Vagina (tissue), 2 donors: Measurements from ENCODE around the gene ANO1. TPM values are rescaled to one million over a fixed set of nuclear protein-coding genes. Genes with fewer than 3 reads are reported as not detected.

Source experiments
- DNase-seq, 2 donors: peaks; one replicate each; pipeline ENCODE4 v3.0.0-alpha.2; 2017; ENCODE audit errors: extremely low spot score in 2 of 2
- H3K27ac ChIP-seq: fragments of 200-600 bp; sonication (generic); one replicate; pipeline ENCODE4 v1.5.1; 2019
- H3K27me3 ChIP-seq: fragments of 200-600 bp; sonication (generic); one replicate; pipeline ENCODE4 v1.5.1; 2019
- H3K36me3 ChIP-seq, 2 donors: fragments of 200-600 bp; sonication (generic); one replicate each; pipeline ENCODE4 v1.5.1; 2017 to 2019
- H3K4me1 ChIP-seq: fragments of 200-600 bp; sonication (generic); one replicate; pipeline ENCODE4 v1.5.1; 2019
- H3K4me3 ChIP-seq, 2 donors: fragments of 200-600 bp; sonication (generic); 1 replicate in 1 of 2; 2 replicates in 1 of 2; pipeline ENCODE4 v1.5.1; 2016 to 2019
- H3K9me3 ChIP-seq: fragments of 200-600 bp; sonication (generic); one replicate; pipeline ENCODE4 v1.5.1; 2019
- CTCF ChIP-seq, 3 experiments: fragments of 450-650 bp in 2 of 3; fragments of 200-600 bp in 1 of 3; sonication (generic) in 1 of 3; IDR thresholded peaks; one replicate each; pipeline ENCODE4 v1.5.1; 2017 to 2019; ENCODE audit warnings: antibody characterized with exemption in 3 of 3, mild to moderate bottlenecking in 2 of 3, moderate library complexity in 2 of 3
- POLR2A ChIP-seq, 2 donors: fragments of 450-650 bp; IDR thresholded peaks; one replicate each; pipeline ENCODE4 v1.6.1; 2017; ENCODE audit warnings: antibody characterized with exemption in 2 of 2, mild to moderate bottlenecking in 2 of 2, moderate library complexity in 2 of 2
- POLR2AphosphoS5 ChIP-seq, 2 donors: sonication (generic); formaldehyde crosslinking; IDR thresholded peaks; one replicate each; pipeline ENCODE4 v1.9.0; 2017; ENCODE audit warnings: antibody characterized with exemption in 2 of 2, mild to moderate bottlenecking in 2 of 2, low read depth in 1 of 2; ENCODE audit not compliant: insufficient read depth in 1 of 2
- intact Hi-C: fragments of 100-400 bp; cut with DNase I; formaldehyde crosslinking; loops from one replicate; pipeline ENCODE4 v1.15.1; 2023
- total RNA-seq: library from RNA; depleted of rRNA; stranded (reverse); fragments of >200 nt; gene quantifications from one replicate; pipeline ENCODE4 v1.2.3, GENCODE V29; 2016

Gene ANO1
- total RNA-seq, 1 donor from 2014 or later, result 40.8 TPM

- Histone ChIP-seq H3K4me1 (peaks cover 22% of the 10 kb centered on the region), H3K9me3 (no peaks in the 10 kb centered on the region), H3K27ac (no peak overlapping the region), H3K27me3 (no peaks in the 10 kb centered on the region), H3K4me3 (no peak overlapping the region), H3K36me3 (no peaks in the 10 kb centered on the region)
- no peak for TF ChIP-seq POLR2A (IDR thresholded peaks at IDR 0.05)
- no peak for TF ChIP-seq CTCF (IDR thresholded peaks at IDR 0.05)
- TF ChIP-seq POLR2AphosphoS5 (IDR thresholded peaks at IDR 0.05; ENCODE audit: insufficient read depth in 1 of 2, low read depth in 1 of 2), result no peak
- peak in 1 of 2 donors; percentile 67 for DNase-seq
- intact Hi-C loops, result no loop called here
Measured at GRCh38 chr11:70064726-70065317, 13.3 kb upstream of the ANO1 start.

- Histone ChIP-seq H3K36me3 (no peaks in the 10 kb centered on the region), H3K4me3 (no peak overlapping the region), H3K27me3 (no peaks in the 10 kb centered on the region), H3K9me3 (no peaks in the 10 kb centered on the region), H3K27ac (no peak overlapping the region), H3K4me1 (peaks cover 22% of the 10 kb centered on the region)
- intact Hi-C loops, result no loop called here
- peak; percentile 80 to 93 for DNase-seq
- TF ChIP-seq POLR2AphosphoS5 (IDR thresholded peaks at IDR 0.05; ENCODE audit: insufficient read depth in 1 of 2, low read depth in 1 of 2) (no peak), CTCF (IDR thresholded peaks at IDR 0.05) (no peak), POLR2A (IDR thresholded peaks at IDR 0.05) (no peak)
Measured at GRCh38 chr11:70065318-70066135, 12.6 kb upstream of the ANO1 start.

- H3K4me1 ChIP-seq, result peaks cover 22% of the 10 kb centered on the region
- H3K27me3 ChIP-seq, result no peaks in the 10 kb centered on the region
- H3K4me3 ChIP-seq, result no peak overlapping the region
- H3K27ac ChIP-seq, result no peak overlapping the region
- peak in 1 of 2 donors; percentile 64 for DNase-seq
- TF ChIP-seq CTCF (IDR thresholded peaks at IDR 0.05) (no peak), POLR2A (IDR thresholded peaks at IDR 0.05) (no peak), POLR2AphosphoS5 (IDR thresholded peaks at IDR 0.05; ENCODE audit: insufficient read depth in 1 of 2, low read depth in 1 of 2) (no peak)
- intact Hi-C loops, result no loop called here
- no peaks in the 10 kb centered on the region for H3K9me3 ChIP-seq
- no peaks in the 10 kb centered on the region for H3K36me3 ChIP-seq
Measured at GRCh38 chr11:70066136-70066520, 12.0 kb upstream of the ANO1 start.

- TF ChIP-seq CTCF (IDR thresholded peaks at IDR 0.05) (no peak), POLR2A (IDR thresholded peaks at IDR 0.05) (no peak), POLR2AphosphoS5 (IDR thresholded peaks at IDR 0.05; ENCODE audit: insufficient read depth in 1 of 2, low read depth in 1 of 2) (no peak)
- intact Hi-C loops, result no loop called here
- H3K4me3 ChIP-seq, result no peak overlapping the region
- no peaks in the 10 kb centered on the region for H3K9me3 ChIP-seq
- no peaks in the 10 kb centered on the region for H3K27me3 ChIP-seq
- H3K4me1 ChIP-seq, result peaks cover 22% of the 10 kb centered on the region
- no peaks in the 10 kb centered on the region for H3K36me3 ChIP-seq
- no peak overlapping the region for H3K27ac ChIP-seq
- DNase-seq, result peak; percentile 56 to 85
Measured at GRCh38 chr11:70066628-70067027, 11.5 kb upstream of the ANO1 start.

GRCh38 chr11:70067036-70067435 lies 11.1 kb upstream of the ANO1 start:
- Histone ChIP-seq H3K4me1 (peaks cover 22% of the 10 kb centered on the region), H3K27ac (no peak overlapping the region), H3K27me3 (no peaks in the 10 kb centered on the region), H3K4me3 (no peak overlapping the region), H3K36me3 (no peaks in the 10 kb centered on the region), H3K9me3 (no peaks in the 10 kb centered on the region)
- DNase-seq, result peak in 1 of 2 donors; percentile 55
- intact Hi-C loops, result no loop called here
- TF ChIP-seq POLR2A (IDR thresholded peaks at IDR 0.05) (no peak), POLR2AphosphoS5 (IDR thresholded peaks at IDR 0.05; ENCODE audit: insufficient read depth in 1 of 2, low read depth in 1 of 2) (no peak), CTCF (IDR thresholded peaks at IDR 0.05) (no peak)
